Measurements from ENCODE around the gene CCDC8. TPM values are rescaled to one million over a fixed set of nuclear protein-coding genes. Genes with fewer than 3 reads are reported as not detected.

Gene CCDC8
- total and polyA plus RNA-seq, 2 experiments from 2014 or later = 5.6 to 16.5 TPM

DNA sequence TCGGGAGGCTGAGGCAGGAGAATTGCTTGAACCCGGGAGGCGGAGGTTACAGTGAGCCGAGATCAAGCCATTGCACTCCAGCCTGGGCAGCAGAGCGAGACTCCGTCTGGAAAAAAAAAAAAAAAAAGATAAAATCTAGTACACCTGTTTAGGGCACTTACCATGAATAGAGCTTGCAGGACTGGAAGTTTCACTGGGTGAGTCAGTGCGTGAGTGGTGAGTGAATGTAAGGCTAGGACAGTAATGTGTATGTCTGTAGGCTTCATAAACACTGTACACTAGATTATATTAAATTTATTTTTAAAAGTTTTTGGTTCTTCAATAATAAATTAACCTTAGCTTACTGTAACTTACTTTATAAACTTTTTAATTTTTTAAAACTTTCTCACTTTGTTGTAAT is 43.5 kb downstream of the CCDC8 start (continued):
- TF ChIP-seq ZNF331 (CRISPR knock-in tag; IDR thresholded peaks at IDR 0.05; ENCODE audit: low read depth) = no peak
- TF ChIP-seq, protein P1, sequence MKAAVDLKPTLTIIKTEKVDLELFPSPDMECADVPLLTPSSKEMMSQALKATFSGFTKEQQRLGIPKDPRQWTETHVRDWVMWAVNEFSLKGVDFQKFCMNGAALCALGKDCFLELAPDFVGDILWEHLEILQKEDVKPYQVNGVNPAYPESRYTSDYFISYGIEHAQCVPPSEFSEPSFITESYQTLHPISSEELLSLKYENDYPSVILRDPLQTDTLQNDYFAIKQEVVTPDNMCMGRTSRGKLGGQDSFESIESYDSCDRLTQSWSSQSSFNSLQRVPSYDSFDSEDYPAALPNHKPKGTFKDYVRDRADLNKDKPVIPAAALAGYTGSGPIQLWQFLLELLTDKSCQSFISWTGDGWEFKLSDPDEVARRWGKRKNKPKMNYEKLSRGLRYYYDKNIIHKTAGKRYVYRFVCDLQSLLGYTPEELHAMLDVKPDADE (IDR thresholded peaks at IDR 0.05) = no peak
- TF ChIP-seq STAT1 (IDR thresholded peaks at IDR 0.05; ENCODE audit: unreplicated experiment) = no peak

DNA sequence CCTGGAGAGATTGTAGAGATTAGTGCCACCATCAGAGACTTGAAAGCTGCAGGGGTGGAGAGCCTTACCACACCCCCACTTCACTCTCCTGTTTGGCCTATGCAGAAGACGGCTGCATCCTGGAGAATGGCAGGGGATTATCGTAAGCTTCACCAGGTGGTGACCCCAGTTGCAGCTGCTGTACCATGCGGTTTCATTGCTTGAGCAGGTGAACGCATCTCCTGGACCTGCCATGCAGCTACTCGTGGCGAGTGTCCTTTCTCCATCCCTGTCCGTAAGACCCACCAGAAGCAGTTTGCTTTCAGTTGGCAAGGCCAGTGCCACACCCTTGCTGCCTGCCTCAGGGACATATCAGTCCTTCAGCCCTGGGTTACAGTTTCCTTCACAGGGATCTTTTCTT is 45.2 kb downstream of the CCDC8 start:
- H3K4me2 ChIP-seq = no peak overlapping the region
- Mint-ChIP-seq H3K9me3 (no peaks in the 10 kb centered on the region), H3K4me3 (no peak overlapping the region), H3K27ac (no peak overlapping the region), H3K4me1 (peaks cover 31% of the 10 kb centered on the region), H3K27me3 (ENCODE audit: insufficient read depth, low read depth, poor library complexity) (peaks cover 3% of the 10 kb centered on the region), H3K36me3 (ENCODE audit: low read depth) (peaks cover 34% of the 10 kb centered on the region)
- H3K36me3 ChIP-seq (ENCODE audit: insufficient read depth) = peaks cover 11% of the 10 kb centered on the region
- H3K4me3 ChIP-seq = no peak overlapping the region
- H3K79me2 ChIP-seq (replicated peaks; ENCODE audit: insufficient read depth) = peaks cover 82% of the 10 kb centered on the region
- no peaks in the 10 kb centered on the region for H3K27me3 ChIP-seq (ENCODE audit: insufficient read depth)
- H3K4me1 ChIP-seq (ENCODE audit: insufficient read depth) = peaks cover 15% of the 10 kb centered on the region
- H2AFZ ChIP-seq = no peak overlapping the region
- H3F3A ChIP-seq (replicated peaks; ENCODE audit: low read depth) = peaks cover 9% of the 10 kb centered on the region
- ATAC-seq (no peak), DNase-seq (ENCODE audit: low spot score) (no peak)
- H3K27ac ChIP-seq (ENCODE audit: low read depth) = no peak overlapping the region
- H3K9me2 ChIP-seq (ENCODE audit: insufficient read depth) = no peaks in the 10 kb centered on the region
- peaks cover 18% of the 10 kb centered on the region for H4K20me1 ChIP-seq (replicated peaks; ENCODE audit: insufficient read depth)
- TF ChIP-seq EZH2phosphoT487 (IDR thresholded peaks at IDR 0.05; ENCODE audit: unreplicated experiment) (no peak), CREB1 (CRISPR knock-in tag; IDR thresholded peaks at IDR 0.05; ENCODE audit: low read depth) (no peak), EZH2 (IDR thresholded peaks at IDR 0.05; ENCODE audit: low read depth, unreplicated experiment) (no peak), NANOG (IDR thresholded peaks at IDR 0.05; ENCODE audit: borderline replicate concordance) (no peak), ZNF331 (CRISPR knock-in tag; IDR thresholded peaks at IDR 0.05; ENCODE audit: low read depth) (no peak), ZNF114 (CRISPR knock-in tag; IDR thresholded peaks at IDR 0.05) (no peak), STAT1 (IDR thresholded peaks at IDR 0.05; ENCODE audit: unreplicated experiment) (no peak), POLR2AphosphoS5 (IDR thresholded peaks at IDR 0.05; ENCODE audit: low read depth) (no peak)
- TF ChIP-seq, protein P2, sequence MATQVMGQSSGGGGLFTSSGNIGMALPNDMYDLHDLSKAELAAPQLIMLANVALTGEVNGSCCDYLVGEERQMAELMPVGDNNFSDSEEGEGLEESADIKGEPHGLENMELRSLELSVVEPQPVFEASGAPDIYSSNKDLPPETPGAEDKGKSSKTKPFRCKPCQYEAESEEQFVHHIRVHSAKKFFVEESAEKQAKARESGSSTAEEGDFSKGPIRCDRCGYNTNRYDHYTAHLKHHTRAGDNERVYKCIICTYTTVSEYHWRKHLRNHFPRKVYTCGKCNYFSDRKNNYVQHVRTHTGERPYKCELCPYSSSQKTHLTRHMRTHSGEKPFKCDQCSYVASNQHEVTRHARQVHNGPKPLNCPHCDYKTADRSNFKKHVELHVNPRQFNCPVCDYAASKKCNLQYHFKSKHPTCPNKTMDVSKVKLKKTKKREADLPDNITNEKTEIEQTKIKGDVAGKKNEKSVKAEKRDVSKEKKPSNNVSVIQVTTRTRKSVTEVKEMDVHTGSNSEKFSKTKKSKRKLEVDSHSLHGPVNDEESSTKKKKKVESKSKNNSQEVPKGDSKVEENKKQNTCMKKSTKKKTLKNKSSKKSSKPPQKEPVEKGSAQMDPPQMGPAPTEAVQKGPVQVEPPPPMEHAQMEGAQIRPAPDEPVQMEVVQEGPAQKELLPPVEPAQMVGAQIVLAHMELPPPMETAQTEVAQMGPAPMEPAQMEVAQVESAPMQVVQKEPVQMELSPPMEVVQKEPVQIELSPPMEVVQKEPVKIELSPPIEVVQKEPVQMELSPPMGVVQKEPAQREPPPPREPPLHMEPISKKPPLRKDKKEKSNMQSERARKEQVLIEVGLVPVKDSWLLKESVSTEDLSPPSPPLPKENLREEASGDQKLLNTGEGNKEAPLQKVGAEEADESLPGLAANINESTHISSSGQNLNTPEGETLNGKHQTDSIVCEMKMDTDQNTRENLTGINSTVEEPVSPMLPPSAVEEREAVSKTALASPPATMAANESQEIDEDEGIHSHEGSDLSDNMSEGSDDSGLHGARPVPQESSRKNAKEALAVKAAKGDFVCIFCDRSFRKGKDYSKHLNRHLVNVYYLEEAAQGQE (IDR thresholded peaks at IDR 0.05; ENCODE audit: unreplicated experiment) = no peak
- TF ChIP-seq, protein P1 (IDR thresholded peaks at IDR 0.05) = no peak
- TF ChIP-seq, protein P3, sequence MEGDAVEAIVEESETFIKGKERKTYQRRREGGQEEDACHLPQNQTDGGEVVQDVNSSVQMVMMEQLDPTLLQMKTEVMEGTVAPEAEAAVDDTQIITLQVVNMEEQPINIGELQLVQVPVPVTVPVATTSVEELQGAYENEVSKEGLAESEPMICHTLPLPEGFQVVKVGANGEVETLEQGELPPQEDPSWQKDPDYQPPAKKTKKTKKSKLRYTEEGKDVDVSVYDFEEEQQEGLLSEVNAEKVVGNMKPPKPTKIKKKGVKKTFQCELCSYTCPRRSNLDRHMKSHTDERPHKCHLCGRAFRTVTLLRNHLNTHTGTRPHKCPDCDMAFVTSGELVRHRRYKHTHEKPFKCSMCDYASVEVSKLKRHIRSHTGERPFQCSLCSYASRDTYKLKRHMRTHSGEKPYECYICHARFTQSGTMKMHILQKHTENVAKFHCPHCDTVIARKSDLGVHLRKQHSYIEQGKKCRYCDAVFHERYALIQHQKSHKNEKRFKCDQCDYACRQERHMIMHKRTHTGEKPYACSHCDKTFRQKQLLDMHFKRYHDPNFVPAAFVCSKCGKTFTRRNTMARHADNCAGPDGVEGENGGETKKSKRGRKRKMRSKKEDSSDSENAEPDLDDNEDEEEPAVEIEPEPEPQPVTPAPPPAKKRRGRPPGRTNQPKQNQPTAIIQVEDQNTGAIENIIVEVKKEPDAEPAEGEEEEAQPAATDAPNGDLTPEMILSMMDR (conservative IDR thresholded peaks at IDR 0.05; ENCODE audit: low read depth in 2 of 2) = no peak
